Calu3 (cell line): ENCODE results near the gene LMAN1L. TPM values are rescaled to one million over a fixed set of nuclear protein-coding genes. Genes with fewer than 3 reads are reported as not detected.

Source experiments
- BruUV-seq: library from RNA; stranded (reverse); fragments of 400-500 nt; replicated peaks from 2 replicates; lab custom pipeline; 2021; lab: Mats Ljungman, UMichigan
- CTCF ChIA-PET: fragments of 300-600 bp; sonication (Branson Sonifier 250); formaldehyde crosslinking; loops from one replicate; lab custom pipeline; 2022; ENCODE audit warnings: antibody characterized with exemption; lab: Charles Lee
- DNase-seq: peaks from one replicate; pipeline ENCODE4 v3.0.0; 2022
- H3K27ac Mint-ChIP-seq: one replicate; pipeline ENCODE4 v1.8.0; 2022; ENCODE audit warnings: mixed read lengths; ENCODE audit not compliant: unreplicated experiment
- H3K27me3 Mint-ChIP-seq: one replicate; pipeline ENCODE4 v1.8.0; 2022; ENCODE audit warnings: mixed read lengths; ENCODE audit not compliant: unreplicated experiment
- H3K36me3 Mint-ChIP-seq: one replicate; pipeline ENCODE4 v1.8.0; 2022; ENCODE audit warnings: mild to moderate bottlenecking, moderate library complexity, mixed read lengths; ENCODE audit not compliant: insufficient read depth, unreplicated experiment
- H3K4me1 Mint-ChIP-seq: one replicate; pipeline ENCODE4 v1.8.0; 2022; ENCODE audit warnings: mild to moderate bottlenecking, low read depth, mixed read lengths; ENCODE audit not compliant: unreplicated experiment
- H3K4me3 Mint-ChIP-seq: one replicate; pipeline ENCODE4 v1.8.0; 2022; ENCODE audit warnings: mild to moderate bottlenecking, low read depth, moderate library complexity, mixed read lengths; ENCODE audit not compliant: unreplicated experiment
- H3K9me3 Mint-ChIP-seq: one replicate; pipeline ENCODE4 v1.8.0; 2022; ENCODE audit warnings: low read depth, mixed read lengths; ENCODE audit not compliant: unreplicated experiment
- CTCF ChIP-seq: fragments of 200-600 bp; IDR thresholded peaks from one replicate; pipeline ENCODE4 v1.8.0; 2022; ENCODE audit warnings: antibody characterized with exemption; ENCODE audit not compliant: unreplicated experiment
- intact Hi-C: fragments of 100-400 bp; cut with micrococcal nuclease; formaldehyde crosslinking; loops from one replicate; pipeline ENCODE4 v1.10.0; 2022; ENCODE audit not compliant: unreplicated experiment
- total RNA-seq: library from RNA; stranded (reverse); gene quantifications from 2 replicates; pipeline ENCODE4 v1.2.3, GENCODE V29; 2022

The LMAN1L gene
- total RNA-seq, 1 experiment from 2014 or later = 0.35 TPM

GRCh38 chr15:74786551-74787165, 26.0 kb upstream of the LMAN1L start:
- Mint-ChIP-seq H3K4me3 (no peak overlapping the region), H3K4me1 (peaks cover 62% of the 10 kb centered on the region), H3K36me3 (peaks cover 23% of the 10 kb centered on the region), H3K27me3 (no peaks in the 10 kb centered on the region), H3K9me3 (no peaks in the 10 kb centered on the region), H3K27ac (no peak overlapping the region)
- intact Hi-C loops = no loop called here
- CTCF ChIA-PET = interaction anchor here (0.8 to 1.8 kb wide), 5 partner anchors 15 to 390 kb away, joined by 3 to 10 read pairs (median 3); partner anchors contain the start of gene RPP25
- no TSS peak for BruUV-seq
- TF ChIP-seq CTCF = no peak
- no peak for DNase-seq

DNA sequence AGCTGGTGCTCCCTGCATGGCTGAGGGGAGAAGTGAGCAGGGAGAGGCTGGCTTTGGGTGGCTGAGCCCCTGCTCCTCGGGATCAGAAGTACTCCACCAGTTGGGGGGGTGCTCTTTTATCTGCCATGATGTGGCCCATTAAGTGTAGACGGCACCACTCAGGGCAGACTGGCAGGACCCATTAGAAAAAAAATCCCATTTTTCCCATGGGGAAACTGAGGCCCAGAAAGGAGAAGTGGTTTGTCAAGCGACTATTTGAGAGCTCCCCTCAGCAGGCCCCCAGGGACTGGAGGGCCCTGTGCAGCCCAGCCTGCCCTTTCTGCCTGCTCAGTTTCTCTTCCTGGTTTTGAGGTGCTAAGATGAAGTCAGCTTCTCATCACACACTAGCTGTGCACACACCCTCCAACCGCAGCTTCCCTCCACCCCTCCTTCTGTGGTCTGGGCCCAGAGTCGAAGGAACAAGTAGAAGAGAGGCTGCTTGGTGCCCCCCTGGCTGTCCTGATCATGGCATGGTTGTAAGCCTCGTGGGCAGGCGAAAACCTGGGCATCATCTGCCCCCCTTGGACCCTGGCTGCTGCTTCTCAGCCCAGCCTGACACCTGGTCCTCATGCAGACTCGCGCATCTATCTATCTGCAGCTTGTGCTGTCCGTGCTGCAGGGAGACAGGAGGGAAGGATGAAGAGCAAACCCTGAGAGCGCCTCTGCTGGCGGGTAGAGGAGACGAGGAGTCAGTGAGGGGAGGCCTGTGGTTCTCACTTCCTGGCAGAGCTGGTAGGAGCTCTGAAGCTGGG, 25.2 kb upstream of the LMAN1L start:
- Mint-ChIP-seq H3K4me1 (peaks cover 60% of the 10 kb centered on the region), H3K36me3 (peaks cover 19% of the 10 kb centered on the region), H3K27ac (peak overlapping the region; percentile 14), H3K4me3 (no peak overlapping the region), H3K9me3 (no peaks in the 10 kb centered on the region), H3K27me3 (no peaks in the 10 kb centered on the region)
- DNase-seq = peak; percentile 54
- TF ChIP-seq CTCF = peak; percentile 46
- intact Hi-C loops = no loop called here
- BruUV-seq = no TSS peak
- CTCF ChIA-PET = interaction anchor here (0.7 to 1.8 kb wide), 6 partner anchors 10 to 263 kb away, joined by 3 to 10 read pairs (median 4); partner anchors contain the start of gene RPP25

DNA sequence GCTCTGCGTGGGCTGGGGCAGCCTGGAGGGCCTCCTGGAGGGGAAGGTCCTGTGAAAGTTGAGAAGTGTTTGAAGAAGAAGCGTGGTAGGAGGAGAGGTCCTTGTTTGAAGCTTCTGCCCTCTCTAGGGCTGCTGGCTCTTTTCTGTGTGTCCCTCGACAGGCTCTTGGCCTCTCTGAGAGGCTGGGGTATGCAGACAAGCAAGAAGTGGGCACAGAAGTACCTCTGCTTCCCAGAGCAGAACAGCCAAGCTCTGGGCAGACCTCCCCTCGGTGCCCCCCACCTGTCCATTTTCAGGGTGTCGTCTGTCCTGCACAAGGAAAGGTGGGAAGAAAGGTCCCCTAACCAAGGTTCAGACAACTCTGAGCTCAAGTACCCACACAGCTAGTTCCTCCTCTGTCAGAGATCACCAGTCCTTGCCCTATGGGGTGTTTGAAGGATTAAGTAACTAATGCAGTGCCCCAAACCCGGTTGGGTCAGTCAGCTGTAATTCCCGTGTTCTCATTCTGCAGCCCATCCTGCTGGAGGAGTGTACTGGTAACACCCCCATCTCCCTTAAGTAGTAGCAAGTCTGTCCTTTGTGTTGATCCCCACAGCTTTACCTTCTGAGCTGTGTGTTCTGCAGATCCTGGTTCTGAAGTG, 24.5 kb upstream of the LMAN1L start:
- peaks cover 12% of the 10 kb centered on the region for H3K36me3 Mint-ChIP-seq
- BruUV-seq = no TSS peak
- CTCF ChIA-PET = interaction anchor here (0.7 to 1.8 kb wide), 5 partner anchors 9 to 264 kb away, joined by 3 to 10 read pairs (median 4); no protein-coding TSS in a partner anchor
- intact Hi-C loops = no loop called here
- H3K4me3 Mint-ChIP-seq = no peak overlapping the region
- H3K9me3 Mint-ChIP-seq = no peaks in the 10 kb centered on the region
- DNase-seq = no peak
- peak overlapping the region; percentile 14 for H3K27ac Mint-ChIP-seq
- peaks cover 59% of the 10 kb centered on the region for H3K4me1 Mint-ChIP-seq
- no peak for TF ChIP-seq CTCF
- H3K27me3 Mint-ChIP-seq = no peaks in the 10 kb centered on the region

GRCh38 chr15:74788683-74789151, 23.9 kb upstream of the LMAN1L start:
- Mint-ChIP-seq H3K4me1 (peaks cover 54% of the 10 kb centered on the region), H3K4me3 (no peak overlapping the region), H3K27ac (no peak overlapping the region), H3K36me3 (peaks cover 6% of the 10 kb centered on the region), H3K27me3 (no peaks in the 10 kb centered on the region), H3K9me3 (no peaks in the 10 kb centered on the region)
- DNase-seq = no peak
- no peak for TF ChIP-seq CTCF
- CTCF ChIA-PET = interaction anchor here (1.0 to 1.8 kb wide), 6 partner anchors 9 to 147 kb away, joined by 3 to 10 read pairs (median 5); partner anchors contain the start of gene CYP1A1
- no TSS peak for BruUV-seq
- intact Hi-C loops = no loop called here
